ENCODE measurements around the gene NOTCH2. TPM values are rescaled to one million over a fixed set of nuclear protein-coding genes. Genes with fewer than 3 reads are reported as not detected.

NOTCH2 gene
- total and polyA plus RNA-seq, 4 donors: 8.7 to 55.3 (median 27.4) TPM

- TF ChIP-seq ZBTB33 (IDR thresholded peaks at IDR 0.05): no peak
- TF ChIP-seq YY1 (IDR thresholded peaks at IDR 0.05): no peak
- TF ChIP-seq RAD21 (IDR thresholded peaks at IDR 0.05): no peak
- TF ChIP-seq ATF3 (IDR thresholded peaks at IDR 0.05): no peak
- TF ChIP-seq JUND (IDR thresholded peaks at IDR 0.05): no peak
- TF ChIP-seq TAF1 (conservative IDR thresholded peaks at IDR 0.05): no peak
- no peak for TF ChIP-seq HNF4A (conservative IDR thresholded peaks at IDR 0.05)
- no peak for TF ChIP-seq FOXA1 (IDR thresholded peaks at IDR 0.05)
These were observed 199.5 kb downstream of the NOTCH2 start (continued) for GRCh38 chr1:119869995-119870394.

- no peaks in the 10 kb centered on the region for H3K9me3 ChIP-seq (ENCODE audit: control insufficient read depth in 4 of 4, low read length in 3 of 4)
- no peak overlapping the region for H3K4me3 ChIP-seq (ENCODE audit: low read depth in 1 of 3, low read length in 3 of 3)
- WGBS: 88% methylated on average over 2 of the region's 2 CpGs
- peaks cover 0 to 5% (median 3%) of the 10 kb centered on the region in 4 donors for H3K4me1 ChIP-seq (ENCODE audit: control insufficient read depth in 4 of 4, insufficient read depth in 4 of 4, low read length in 3 of 4)
- DNase-seq (ENCODE audit: low spot score): no peak
- no peaks in the 10 kb centered on the region for H3K36me3 ChIP-seq (ENCODE audit: control insufficient read depth in 4 of 4, insufficient read depth in 3 of 4, low read depth in 1 of 4, low read length in 3 of 4)
- no peak overlapping the region for H3K27ac ChIP-seq (ENCODE audit: low read depth in 1 of 2, low read length in 2 of 2)
- H3K9ac ChIP-seq (ENCODE audit: low read depth in 1 of 2, low read length in 2 of 2): no peak overlapping the region
- H3K27me3 ChIP-seq (ENCODE audit: control insufficient read depth in 4 of 4, insufficient read depth in 4 of 4, low read length in 3 of 4): no peaks in the 10 kb centered on the region
- TF ChIP-seq RAD21 (IDR thresholded peaks at IDR 0.05): peak in 1 of 2 donors; percentile 7
- TF ChIP-seq FOXA1 (IDR thresholded peaks at IDR 0.05): no peak
These were observed 201.3 kb downstream of the NOTCH2 start for GRCh38 chr1:119868176-119868575.

- Histone ChIP-seq H3K27ac (ENCODE audit: low read depth in 1 of 2, low read length in 2 of 2) (no peak overlapping the region), H3K4me3 (ENCODE audit: low read depth in 1 of 3, low read length in 3 of 3) (no peak overlapping the region), H3K4me1 (ENCODE audit: control insufficient read depth in 4 of 4, insufficient read depth in 4 of 4, low read length in 3 of 4) (peaks cover 0 to 5% (median 3%) of the 10 kb centered on the region in 4 donors), H3K9ac (ENCODE audit: low read depth in 1 of 2, low read length in 2 of 2) (no peak overlapping the region), H3K36me3 (ENCODE audit: control insufficient read depth in 4 of 4, insufficient read depth in 3 of 4, low read depth in 1 of 4, low read length in 3 of 4) (no peaks in the 10 kb centered on the region), H3K27me3 (ENCODE audit: control insufficient read depth in 4 of 4, insufficient read depth in 4 of 4, low read length in 3 of 4) (no peaks in the 10 kb centered on the region), H3K9me3 (ENCODE audit: control insufficient read depth in 4 of 4, low read length in 3 of 4) (no peaks in the 10 kb centered on the region)
- DNase-seq (ENCODE audit: low spot score): no peak
- 86% methylated on average over 3 of the region's 3 CpGs for WGBS
- TF ChIP-seq MAX (IDR thresholded peaks at IDR 0.05): no peak
- no peak for TF ChIP-seq TAF1 (conservative IDR thresholded peaks at IDR 0.05)
- no peak for TF ChIP-seq FOXA1 (IDR thresholded peaks at IDR 0.05)
- no peak for TF ChIP-seq SP1 (IDR thresholded peaks at IDR 0.05)
- TF ChIP-seq HNF4G (IDR thresholded peaks at IDR 0.05): no peak
- TF ChIP-seq ZBTB33 (IDR thresholded peaks at IDR 0.05): no peak
- TF ChIP-seq HNF4A (conservative IDR thresholded peaks at IDR 0.05): no peak
- no peak for TF ChIP-seq RXRA (IDR thresholded peaks at IDR 0.05)
- TF ChIP-seq CTCF (IDR thresholded peaks at IDR 0.05; ENCODE audit: low read depth, low read length, missing input control): no peak
- TF ChIP-seq GABPA (IDR thresholded peaks at IDR 0.05 in 1 of 2, conservative IDR thresholded peaks at IDR 0.05 in 1 of 2): no peak
- TF ChIP-seq FOXA2 (IDR thresholded peaks at IDR 0.05): no peak
- TF ChIP-seq YY1 (IDR thresholded peaks at IDR 0.05): no peak
- TF ChIP-seq, protein P1, sequence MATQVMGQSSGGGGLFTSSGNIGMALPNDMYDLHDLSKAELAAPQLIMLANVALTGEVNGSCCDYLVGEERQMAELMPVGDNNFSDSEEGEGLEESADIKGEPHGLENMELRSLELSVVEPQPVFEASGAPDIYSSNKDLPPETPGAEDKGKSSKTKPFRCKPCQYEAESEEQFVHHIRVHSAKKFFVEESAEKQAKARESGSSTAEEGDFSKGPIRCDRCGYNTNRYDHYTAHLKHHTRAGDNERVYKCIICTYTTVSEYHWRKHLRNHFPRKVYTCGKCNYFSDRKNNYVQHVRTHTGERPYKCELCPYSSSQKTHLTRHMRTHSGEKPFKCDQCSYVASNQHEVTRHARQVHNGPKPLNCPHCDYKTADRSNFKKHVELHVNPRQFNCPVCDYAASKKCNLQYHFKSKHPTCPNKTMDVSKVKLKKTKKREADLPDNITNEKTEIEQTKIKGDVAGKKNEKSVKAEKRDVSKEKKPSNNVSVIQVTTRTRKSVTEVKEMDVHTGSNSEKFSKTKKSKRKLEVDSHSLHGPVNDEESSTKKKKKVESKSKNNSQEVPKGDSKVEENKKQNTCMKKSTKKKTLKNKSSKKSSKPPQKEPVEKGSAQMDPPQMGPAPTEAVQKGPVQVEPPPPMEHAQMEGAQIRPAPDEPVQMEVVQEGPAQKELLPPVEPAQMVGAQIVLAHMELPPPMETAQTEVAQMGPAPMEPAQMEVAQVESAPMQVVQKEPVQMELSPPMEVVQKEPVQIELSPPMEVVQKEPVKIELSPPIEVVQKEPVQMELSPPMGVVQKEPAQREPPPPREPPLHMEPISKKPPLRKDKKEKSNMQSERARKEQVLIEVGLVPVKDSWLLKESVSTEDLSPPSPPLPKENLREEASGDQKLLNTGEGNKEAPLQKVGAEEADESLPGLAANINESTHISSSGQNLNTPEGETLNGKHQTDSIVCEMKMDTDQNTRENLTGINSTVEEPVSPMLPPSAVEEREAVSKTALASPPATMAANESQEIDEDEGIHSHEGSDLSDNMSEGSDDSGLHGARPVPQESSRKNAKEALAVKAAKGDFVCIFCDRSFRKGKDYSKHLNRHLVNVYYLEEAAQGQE (IDR thresholded peaks at IDR 0.05): no peak
- TF ChIP-seq NR2F2 (IDR thresholded peaks at IDR 0.05): no peak
- TF ChIP-seq JUND (IDR thresholded peaks at IDR 0.05): no peak
These were observed 203.0 kb downstream of the NOTCH2 start for GRCh38 chr1:119866451-119866850.
